HepG2 (cell line): ENCODE results near the gene C2orf15. TPM values are rescaled to one million over a fixed set of nuclear protein-coding genes. Genes with fewer than 3 reads are reported as not detected.

Experiments
- ATAC-seq: fragments of 200-7000 bp; cut with Tn5 transposase; 3 replicates; pipeline ENCODE4 v1.9.1; 2020; ENCODE audit warnings: mild to moderate bottlenecking, moderate library complexity
- BruUV-seq: library from RNA; stranded (reverse); fragments of 400-500 nt; replicated peaks from 2 replicates; lab custom pipeline; 2021; lab: Mats Ljungman, UMichigan
- CTCF ChIA-PET: fragments of 300-600 bp; formaldehyde crosslinking; extraction: SDS; loops from one replicate; lab custom pipeline; 2021; ENCODE audit warnings: low total read pairs, inconsistent platforms, low intra/inter-chr PET ratio; lab: Yijun Ruan, JAX
- POLR2A ChIA-PET: fragments of 350-600 bp; sonication (Branson Sonifier 250); formaldehyde crosslinking; loops from one replicate; lab custom pipeline; 2020; ENCODE audit warnings: antibody characterized with exemption, inconsistent platforms; lab: Yijun Ruan, JAX
- DNase-seq: peaks from one replicate; pipeline ENCODE4 v3.0.0-alpha.2; 2015; ENCODE audit warnings: low spot score
- FAIRE-seq: peaks from 3 replicates; lab custom pipeline; 2011; peaks lifted over from hg19 to GRCh38; lab: Jason Lieb, UNC
- H2AFZ ChIP-seq: one replicate; pipeline ENCODE4 v1.6.1; 2011; ENCODE audit warnings: low read length, inconsistent platforms
- H3K27ac ChIP-seq: fragments of 300-600 bp; 3 replicates; pipeline ENCODE4 v1.8.0; 2011; ENCODE audit warnings: mixed run types, mild to moderate bottlenecking, mixed read lengths, low read length, inconsistent platforms; ENCODE audit not compliant: insufficient read depth; ENCODE audit errors: extremely low read length
- H3K27me3 ChIP-seq, 2 experiments: fragments of 200-600 bp in 1 of 2; 2 replicates in 1 of 2; 3 replicates in 1 of 2; pipeline versions ENCODE4 v1.6.0 to v1.8.0; 2011; ENCODE audit warnings: low read length in 2 of 2, mild to moderate bottlenecking in 2 of 2, moderate library complexity in 2 of 2, inconsistent platforms in 1 of 2; ENCODE audit not compliant: insufficient read depth in 2 of 2, control insufficient read depth in 1 of 2
- H3K36me3 ChIP-seq, 2 experiments: fragments of 200-600 bp in 1 of 2; replicated peaks in 1 of 2; 2 replicates in 1 of 2; 3 replicates in 1 of 2; pipeline versions ENCODE4 v1.5.1 to v1.8.0; 2011; ENCODE audit warnings: low read length in 2 of 2, inconsistent platforms in 1 of 2; ENCODE audit not compliant: insufficient read depth in 2 of 2, control insufficient read depth in 1 of 2
- H3K4me1 ChIP-seq: 2 replicates; pipeline ENCODE4 v1.5.1; 2012; ENCODE audit warnings: low read length, inconsistent platforms; ENCODE audit not compliant: insufficient read depth
- H3K4me2 ChIP-seq: 2 replicates; pipeline ENCODE4 v1.6.0; 2011; ENCODE audit warnings: low read depth, low read length, inconsistent platforms
- H3K4me3 ChIP-seq, 3 experiments: fragments of 200-600 bp in 1 of 3; sonication (generic), shearing (Covaris generic) in 1 of 3; replicated peaks in 1 of 3; 2 replicates each; pipeline ENCODE4 v1.5.1; 2011 to 2016; ENCODE audit warnings: low read length in 3 of 3, inconsistent platforms in 2 of 3, low read depth in 2 of 3, mild to moderate bottlenecking in 2 of 3, control low read depth in 1 of 3, mixed read lengths in 1 of 3; ENCODE audit not compliant: insufficient read depth in 1 of 3
- H3K79me2 ChIP-seq: one replicate; pipeline ENCODE4 v1.6.1; 2011; ENCODE audit warnings: low read length, inconsistent platforms; ENCODE audit not compliant: insufficient read depth
- H3K9ac ChIP-seq: 2 replicates; pipeline ENCODE4 v1.6.0; 2011; ENCODE audit warnings: mild to moderate bottlenecking, low read depth, low read length, inconsistent platforms; ENCODE audit not compliant: insufficient read depth
- H3K9me3 ChIP-seq: 2 replicates; pipeline ENCODE4 v1.5.1; 2012; ENCODE audit warnings: mild to moderate bottlenecking, low read length
- H4K20me1 ChIP-seq: 2 replicates; pipeline ENCODE4 v1.6.0; 2011; ENCODE audit warnings: inconsistent platforms, mild to moderate bottlenecking, low read length, moderate library complexity; ENCODE audit not compliant: insufficient read depth
- JUNB ChIP-seq: sonication (generic); formaldehyde crosslinking; IDR thresholded peaks from 2 replicates; pipeline ENCODE4 v1.8.0; 2022; ENCODE audit warnings: missing genetic modification reagents, mild to moderate bottlenecking, borderline replicate concordance
- PAWR ChIP-seq: sonication (generic); formaldehyde crosslinking; IDR thresholded peaks from 2 replicates; pipeline ENCODE4 v1.4.0; 2020; ENCODE audit warnings: missing genetic modification reagents, mild to moderate bottlenecking, borderline replicate concordance
- RARG ChIP-seq: sonication (generic); formaldehyde crosslinking; IDR thresholded peaks from 2 replicates; pipeline ENCODE4 v1.4.0; 2020; ENCODE audit warnings: low read depth, mild to moderate bottlenecking, missing genetic modification reagents
- TRIM24 ChIP-seq: sonication (generic); formaldehyde crosslinking; IDR thresholded peaks from 2 replicates; pipeline ENCODE4 v1.8.0; 2022; ENCODE audit warnings: mild to moderate bottlenecking, missing genetic modification reagents
- ZFP90 ChIP-seq: sonication (generic); formaldehyde crosslinking; IDR thresholded peaks from 2 replicates; pipeline ENCODE4 v1.8.0; 2022; ENCODE audit warnings: missing genetic modification reagents, mild to moderate bottlenecking, inconsistent platforms, borderline replicate concordance
- ZNF441 ChIP-seq: sonication (generic); formaldehyde crosslinking; IDR thresholded peaks from 2 replicates; pipeline ENCODE4 v1.7.0; 2021; ENCODE audit warnings: missing genetic modification reagents, borderline replicate concordance
- ZNF580 ChIP-seq: IDR thresholded peaks from 2 replicates; pipeline ENCODE4 v1.6.1; 2016; ENCODE audit warnings: low read depth, borderline replicate concordance
- WGBS: methylation state at CpG from one replicate; pipeline ENCODE4 v1.1.6; 2017; ENCODE audit warnings: low lambda C conversion rate; 5-methylcytosine and 5-hydroxymethylcytosine counted together
- in situ Hi-C: cut with HindIII; loops from 2 replicates; pipeline ENCODE4 v1.10.0; 2017; ENCODE audit warnings: low pct_unique_long_range_greater_than_20kb; ENCODE audit not compliant: extremely low pct_ligation_motif_present
- intact Hi-C: fragments of 100-400 bp; cut with micrococcal nuclease; formaldehyde crosslinking; loops from one replicate; pipeline ENCODE4 v1.10.0; 2022; ENCODE audit not compliant: unreplicated experiment
- polyA plus RNA-seq, 8 experiments: library from polyadenylated mRNA; depleted of rRNA in 3 of 8; stranded (reverse) in 7 of 8; unstranded in 1 of 8; fragments of >200 nt; fragmentation: Illumina TruSeq in 4 of 8; extraction: Trizol in 4 of 8; gene quantifications; 2 replicates each; pipeline versions ENCODE4 v1.2.1 to v1.2.3, GENCODE V29; 2011 to 2016; ENCODE audit warnings: low read depth in 4 of 8, missing spikeins in 1 of 8, mixed read lengths in 1 of 8; ENCODE audit not compliant: insufficient read depth in 1 of 8
- total RNA-seq, 5 experiments: library from RNA; depleted of rRNA; stranded (reverse); fragments of >200 nt; fragmentation: Illumina TruSeq; extraction: Trizol; gene quantifications; 2 replicates each; pipeline ENCODE4 v1.2.3, GENCODE V29; 2016; ENCODE audit warnings: low read depth in 1 of 5
- TF ChIP-seq, protein P1 (sequence below): sonication (generic); formaldehyde crosslinking; IDR thresholded peaks from 2 replicates; pipeline ENCODE4 v1.5.1; 2020; ENCODE audit warnings: missing genetic modification reagents, mild to moderate bottlenecking, borderline replicate concordance
- TF ChIP-seq, protein P2 (sequence below): sonication (generic); formaldehyde crosslinking; IDR thresholded peaks from 2 replicates; pipeline ENCODE4 v1.5.1; 2020; ENCODE audit warnings: mild to moderate bottlenecking, missing genetic modification reagents

The C2orf15 gene
- total and polyA plus RNA-seq, 2 of the 13 experiments (the other 11 are each of a cell fraction or from before 2014, with no cell fraction given): 5.5 to 8.3 TPM

- TF ChIP-seq RARG (CRISPR knock-in tag): 0 out of 2 replicates have a peak, but pooled peaks have one; percentile 39
Measured at GRCh38 chr2:99141110-99142108, at the start of gene C2orf15 (continued).

- BruUV-seq: no TSS peak
- no peak overlapping the region for H2AFZ ChIP-seq
- TF ChIP-seq ZFP90 (no peak), PAWR (CRISPR knock-in tag) (no peak), ZNF580 (CRISPR knock-in tag) (no peak), JUNB (CRISPR knock-in tag) (no peak), ZNF441 (no peak), TRIM24 (CRISPR knock-in tag) (no peak)
- TF ChIP-seq, protein P1, sequence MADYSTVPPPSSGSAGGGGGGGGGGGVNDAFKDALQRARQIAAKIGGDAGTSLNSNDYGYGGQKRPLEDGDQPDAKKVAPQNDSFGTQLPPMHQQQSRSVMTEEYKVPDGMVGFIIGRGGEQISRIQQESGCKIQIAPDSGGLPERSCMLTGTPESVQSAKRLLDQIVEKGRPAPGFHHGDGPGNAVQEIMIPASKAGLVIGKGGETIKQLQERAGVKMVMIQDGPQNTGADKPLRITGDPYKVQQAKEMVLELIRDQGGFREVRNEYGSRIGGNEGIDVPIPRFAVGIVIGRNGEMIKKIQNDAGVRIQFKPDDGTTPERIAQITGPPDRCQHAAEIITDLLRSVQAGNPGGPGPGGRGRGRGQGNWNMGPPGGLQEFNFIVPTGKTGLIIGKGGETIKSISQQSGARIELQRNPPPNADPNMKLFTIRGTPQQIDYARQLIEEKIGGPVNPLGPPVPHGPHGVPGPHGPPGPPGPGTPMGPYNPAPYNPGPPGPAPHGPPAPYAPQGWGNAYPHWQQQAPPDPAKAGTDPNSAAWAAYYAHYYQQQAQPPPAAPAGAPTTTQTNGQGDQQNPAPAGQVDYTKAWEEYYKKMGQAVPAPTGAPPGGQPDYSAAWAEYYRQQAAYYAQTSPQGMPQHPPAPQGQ: no peak
- TF ChIP-seq, protein P2, sequence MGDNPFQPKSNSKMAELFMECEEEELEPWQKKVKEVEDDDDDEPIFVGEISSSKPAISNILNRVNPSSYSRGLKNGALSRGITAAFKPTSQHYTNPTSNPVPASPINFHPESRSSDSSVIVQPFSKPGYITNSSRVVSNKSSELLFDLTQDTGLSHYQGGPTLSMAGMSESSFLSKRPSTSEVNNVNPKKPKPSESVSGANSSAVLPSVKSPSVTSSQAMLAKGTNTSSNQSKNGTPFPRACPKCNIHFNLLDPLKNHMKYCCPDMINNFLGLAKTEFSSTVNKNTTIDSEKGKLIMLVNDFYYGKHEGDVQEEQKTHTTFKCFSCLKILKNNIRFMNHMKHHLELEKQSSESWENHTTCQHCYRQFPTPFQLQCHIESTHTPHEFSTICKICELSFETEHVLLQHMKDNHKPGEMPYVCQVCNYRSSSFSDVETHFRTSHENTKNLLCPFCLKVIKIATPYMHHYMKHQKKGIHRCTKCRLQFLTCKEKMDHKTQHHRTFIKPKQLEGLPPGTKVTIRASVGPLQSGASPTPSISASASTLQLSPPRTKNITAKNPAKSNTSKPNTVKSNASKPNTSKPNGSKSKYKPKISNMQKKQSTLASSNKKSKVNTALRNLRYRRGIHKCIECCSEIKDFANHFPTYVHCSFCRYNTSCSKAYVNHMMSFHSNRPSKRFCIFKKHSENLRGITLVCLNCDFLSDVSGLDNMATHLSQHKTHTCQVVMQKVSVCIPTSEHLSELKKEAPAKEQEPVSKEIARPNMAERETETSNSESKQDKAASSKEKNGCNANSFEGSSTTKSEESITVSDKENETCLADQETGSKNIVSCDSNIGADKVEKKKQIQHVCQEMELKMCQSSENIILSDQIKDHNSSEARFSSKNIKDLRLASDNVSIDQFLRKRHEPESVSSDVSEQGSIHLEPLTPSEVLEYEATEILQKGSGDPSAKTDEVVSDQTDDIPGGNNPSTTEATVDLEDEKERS (CRISPR knock-in tag): no peak
Measured at GRCh38 chr2:99096728-99097127, 44.8 kb upstream of the C2orf15 start.

More at GRCh38 chr2:99096728-99097127, 44.8 kb upstream of the C2orf15 start:
- Histone ChIP-seq H3K27me3 (no peaks in the 10 kb centered on the region), H3K9me3 (peaks cover 6% of the 10 kb centered on the region), H3K9ac (no peak overlapping the region), H3K79me2 (no peaks in the 10 kb centered on the region), H3K4me3 (no peak overlapping the region), H3K4me1 (no peaks in the 10 kb centered on the region), H3K27ac (no peak overlapping the region), H4K20me1 (no peaks in the 10 kb centered on the region), H3K4me2 (no peak overlapping the region), H3K36me3 (no peaks in the 10 kb centered on the region)
- DNase-seq: no peak
- no peak for FAIRE-seq
- intact Hi-C loops: no loop called here
- ChIA-PET CTCF (no interaction called here), POLR2A (no interaction called here)
- 54% methylated on average over 1 of the region's 1 CpG for WGBS
- in situ Hi-C loops: no loop called here
- ATAC-seq: no peak
